ENCODE measurements around the gene OR10V1. TPM values are rescaled to one million over a fixed set of nuclear protein-coding genes. Genes with fewer than 3 reads are reported as not detected.

The OR10V1 gene
- total RNA-seq, 2 experiments from 2014 or later, result not detected

DNA sequence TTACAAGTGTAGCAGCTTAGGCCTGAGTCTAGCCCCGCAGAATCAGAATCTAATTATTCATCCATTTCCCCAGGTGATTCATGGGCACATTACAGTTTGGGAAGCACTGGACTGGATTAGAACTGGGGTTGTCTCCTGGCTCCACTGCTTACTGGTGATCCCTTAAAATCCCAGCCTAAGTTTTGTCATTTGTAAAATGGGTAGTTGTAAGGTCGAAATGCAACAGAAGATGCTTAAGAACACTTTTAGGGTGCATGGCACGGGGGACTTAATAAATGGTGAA is 42.9 kb upstream of the OR10V1 start:
- H3K27ac ChIP-seq (ENCODE audit: low read depth in 1 of 2, low read length in 2 of 2), result no peak overlapping the region
- ATAC-seq (ENCODE audit: poor library complexity) (no peak), DNase-seq (peak in 1 of 14 experiments; percentile 21)
- ChIA-PET CTCF (interaction anchor here (0.6 to 4.1 kb wide), 3 partner anchors 45 to 91 kb away, joined by 3 to 50 read pairs (median 37); partner anchors contain the start of gene MRPL16), POLR2A (interaction anchor here (0.9 to 3.2 kb wide), 6 partner anchors 11 to 87 kb away, joined by 3 to 21 read pairs (median 11); partner anchors contain the start of genes MRPL16 and PATL1)
- TF ChIP-seq, protein P1, sequence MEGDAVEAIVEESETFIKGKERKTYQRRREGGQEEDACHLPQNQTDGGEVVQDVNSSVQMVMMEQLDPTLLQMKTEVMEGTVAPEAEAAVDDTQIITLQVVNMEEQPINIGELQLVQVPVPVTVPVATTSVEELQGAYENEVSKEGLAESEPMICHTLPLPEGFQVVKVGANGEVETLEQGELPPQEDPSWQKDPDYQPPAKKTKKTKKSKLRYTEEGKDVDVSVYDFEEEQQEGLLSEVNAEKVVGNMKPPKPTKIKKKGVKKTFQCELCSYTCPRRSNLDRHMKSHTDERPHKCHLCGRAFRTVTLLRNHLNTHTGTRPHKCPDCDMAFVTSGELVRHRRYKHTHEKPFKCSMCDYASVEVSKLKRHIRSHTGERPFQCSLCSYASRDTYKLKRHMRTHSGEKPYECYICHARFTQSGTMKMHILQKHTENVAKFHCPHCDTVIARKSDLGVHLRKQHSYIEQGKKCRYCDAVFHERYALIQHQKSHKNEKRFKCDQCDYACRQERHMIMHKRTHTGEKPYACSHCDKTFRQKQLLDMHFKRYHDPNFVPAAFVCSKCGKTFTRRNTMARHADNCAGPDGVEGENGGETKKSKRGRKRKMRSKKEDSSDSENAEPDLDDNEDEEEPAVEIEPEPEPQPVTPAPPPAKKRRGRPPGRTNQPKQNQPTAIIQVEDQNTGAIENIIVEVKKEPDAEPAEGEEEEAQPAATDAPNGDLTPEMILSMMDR (IDR thresholded peaks at IDR 0.05), result no peak
- Mint-ChIP-seq H3K9me3 (no peaks in the 10 kb centered on the region), H3K27ac (peak overlapping the region; percentile 3), H3K27me3 (peaks cover 4% of the 10 kb centered on the region), H3K36me3 (ENCODE audit: low read depth) (peaks cover 3% of the 10 kb centered on the region), H3K4me3 (peak overlapping the region; percentile 90), H3K4me1 (ENCODE audit: low read depth) (peaks cover 26% of the 10 kb centered on the region)
- peaks cover 0 to 4% of the 10 kb centered on the region in 2 experiments for H3K27me3 ChIP-seq (ENCODE audit: control insufficient read depth in 1 of 2, insufficient read depth in 2 of 2, low read length in 2 of 2)
- no peaks in the 10 kb centered on the region for H3K9me3 ChIP-seq (ENCODE audit: control insufficient read depth in 1 of 2, insufficient read depth in 1 of 2, low read length in 2 of 2)
- H3K4me3 ChIP-seq (ENCODE audit: low read length), result no peak overlapping the region
- H3K4me1 ChIP-seq (ENCODE audit: insufficient read depth, low read length), result peaks cover 28% of the 10 kb centered on the region
- intact Hi-C loops (cut with DNase I, micrococcal nuclease), result loop anchor here in 1 of 2 experiments (5.0 kb wide), 3 partner anchors 84 to 209 kb away; no protein-coding TSS in a partner anchor
- peaks cover 3% of the 10 kb centered on the region for H3K36me3 ChIP-seq (ENCODE audit: insufficient read depth, low read length)

DNA sequence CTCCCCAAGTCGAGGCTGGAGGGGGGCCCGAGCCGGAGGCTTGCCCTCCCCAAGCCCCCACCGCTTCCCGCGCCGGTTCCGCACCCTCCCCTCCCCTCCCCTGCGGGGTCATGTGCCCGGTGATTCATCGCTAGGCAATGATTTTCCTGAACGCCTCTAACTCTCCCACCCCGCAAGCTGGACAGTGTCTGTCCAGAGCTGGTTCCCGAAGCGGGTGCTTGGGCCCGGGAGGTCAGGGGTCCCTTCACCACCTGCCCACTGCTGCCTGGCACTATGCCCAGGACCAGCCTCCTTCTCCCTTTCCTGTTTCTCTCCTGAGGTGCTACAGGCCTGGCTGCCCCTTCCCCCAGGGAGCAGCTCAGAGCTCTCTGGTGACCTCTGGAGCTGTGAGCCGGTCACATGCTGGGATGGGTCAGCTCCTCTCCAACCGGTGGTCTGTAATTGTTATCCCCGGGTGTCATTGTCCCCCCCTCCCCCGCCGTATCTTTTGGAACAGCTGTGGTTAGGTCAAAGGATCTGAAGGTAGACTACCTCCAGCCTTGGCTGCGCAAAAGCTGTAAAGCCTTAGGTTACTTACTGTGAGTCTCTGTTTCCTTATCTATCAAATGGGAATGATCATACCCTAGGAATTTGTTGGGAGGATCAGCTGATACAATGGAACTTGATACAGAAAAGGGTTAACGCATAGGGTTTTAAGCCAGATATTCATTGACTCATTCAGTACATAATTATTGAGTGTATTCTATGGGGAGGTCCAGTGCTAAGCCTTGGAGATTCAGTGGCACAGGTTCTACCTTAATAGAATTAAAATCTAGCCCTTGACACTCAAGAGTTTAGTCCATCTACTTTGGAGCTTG is 42.3 kb upstream of the OR10V1 start:
- H3K36me3 Mint-ChIP-seq (ENCODE audit: low read depth), result peaks cover 3% of the 10 kb centered on the region
- no peaks in the 10 kb centered on the region for H3K9me3 Mint-ChIP-seq
- DNase-seq, result peak; percentile 9 to 75 (median 48)
- peaks cover 4% of the 10 kb centered on the region in 2 experiments for H3K27me3 ChIP-seq (ENCODE audit: control insufficient read depth in 1 of 2, insufficient read depth in 2 of 2, low read length in 2 of 2)
- H3K27ac ChIP-seq (ENCODE audit: low read depth in 1 of 2, low read length in 2 of 2), result peak overlapping the region in 1 of 2 donors; percentile 34
- H3K4me1 ChIP-seq (ENCODE audit: insufficient read depth, low read length), result peaks cover 28% of the 10 kb centered on the region
- H3K4me1 Mint-ChIP-seq (ENCODE audit: low read depth), result peaks cover 26% of the 10 kb centered on the region
- H3K4me3 Mint-ChIP-seq, result peak overlapping the region; percentile 90
- H3K27me3 Mint-ChIP-seq, result peaks cover 7% of the 10 kb centered on the region
- ChIA-PET POLR2A (interaction anchor here (0.7 to 3.2 kb wide), 10 partner anchors 11 to 197 kb away, joined by 3 to 21 read pairs (median 6); partner anchors contain the start of genes MRPL16, OSBP and PATL1), CTCF (interaction anchor here (0.6 to 4.1 kb wide), 4 partner anchors 45 to 1976 kb away, joined by 3 to 50 read pairs (median 21); partner anchors contain the start of gene MRPL16)
- intact Hi-C loops (cut with DNase I, micrococcal nuclease), result loop anchor here (2.0 to 5.0 kb wide), 4 partner anchors 55 to 209 kb away; partner anchors contain the start of gene MRPL16 (in 1 of the 2)
- H3K36me3 ChIP-seq (ENCODE audit: insufficient read depth, low read length), result peaks cover under 1% of the 10 kb centered on the region
- H3K4me3 ChIP-seq (ENCODE audit: low read length), result peak overlapping the region; percentile 89
- H3K9me3 ChIP-seq (ENCODE audit: control insufficient read depth in 1 of 2, insufficient read depth in 1 of 2, low read length in 2 of 2), result no peaks in the 10 kb centered on the region
- H3K27ac Mint-ChIP-seq, result peak overlapping the region; percentile 3
- ATAC-seq (ENCODE audit: poor library complexity), result peak; percentile 49
- TF ChIP-seq, protein P1 (IDR thresholded peaks at IDR 0.05), result no peak

DNA sequence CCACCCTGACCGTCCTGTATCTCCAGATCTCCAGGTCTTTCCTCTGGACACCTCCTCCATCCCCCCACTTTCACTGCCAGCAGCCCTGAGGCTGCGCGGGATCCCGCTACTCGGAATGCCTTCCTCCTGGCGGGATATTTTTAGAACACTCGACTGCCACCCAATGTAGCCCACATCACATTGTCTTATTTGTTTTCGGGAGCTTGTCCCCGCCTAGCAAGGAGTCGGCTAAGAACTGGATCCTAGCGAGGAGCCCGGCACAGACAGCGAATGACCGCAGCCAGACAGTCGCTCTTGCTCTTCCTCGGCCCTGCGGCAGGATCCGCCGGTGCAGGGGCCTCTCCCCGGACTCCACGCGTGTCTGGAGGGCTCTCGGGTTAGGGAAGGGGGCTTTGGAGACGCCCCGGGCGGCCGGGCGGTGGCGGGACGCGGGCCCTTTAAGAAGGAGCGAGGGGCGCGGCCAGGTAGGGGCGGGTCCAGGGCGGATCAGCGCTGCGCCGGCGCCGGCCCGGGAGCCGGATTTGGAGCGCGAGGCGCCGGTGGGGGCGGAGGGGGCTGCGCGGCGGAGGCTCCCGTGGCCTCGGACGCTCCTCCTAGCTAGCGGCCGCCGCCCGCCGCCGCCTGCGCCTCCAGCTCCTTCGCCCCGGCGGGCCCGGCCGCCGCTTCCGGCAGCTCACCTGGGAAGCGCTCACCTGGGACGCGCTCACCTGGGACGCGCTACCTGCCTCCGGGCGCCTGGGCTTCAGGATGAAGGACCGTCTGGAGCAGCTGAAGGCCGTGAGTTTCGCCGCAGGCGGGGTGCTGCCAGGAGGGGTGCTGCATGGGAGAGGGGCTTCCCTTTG is 41.4 kb upstream of the OR10V1 start, which contains the start of gene STX3:
Gene STX3, plus strand, starts transcription at position 518 of the 842 bp plus-strand sequence. Its CDS starts 230 bp downstream, at position 748.
- peak within 1 kb of the TSS in 1 of 2 donors; percentile 34 for H3K27ac ChIP-seq (ENCODE audit: low read depth in 1 of 2, low read length in 2 of 2)
- TF ChIP-seq, protein P1 (IDR thresholded peaks at IDR 0.05), result no peak
- Mint-ChIP-seq H3K9me3 (no peaks in the 10 kb centered on the region), H3K27ac (peak within 1 kb of the TSS; percentile 40), H3K36me3 (ENCODE audit: low read depth) (peaks cover 3% of the 10 kb centered on the region), H3K4me3 (peak within 1 kb of the TSS; percentile 93), H3K27me3 (peaks cover 11% of the 10 kb centered on the region), H3K4me1 (ENCODE audit: low read depth) (peaks cover 26% of the 10 kb centered on the region)
- no peaks in the 10 kb centered on the region for H3K36me3 ChIP-seq (ENCODE audit: insufficient read depth, low read length)
- H3K4me3 ChIP-seq (ENCODE audit: low read length), result peak within 1 kb of the TSS; percentile 89
- peak; percentile 85 for ATAC-seq (ENCODE audit: poor library complexity)
- peaks cover 4 to 9% of the 10 kb centered on the region in 2 experiments for H3K27me3 ChIP-seq (ENCODE audit: control insufficient read depth in 1 of 2, insufficient read depth in 2 of 2, low read length in 2 of 2)
- H3K4me1 ChIP-seq (ENCODE audit: insufficient read depth, low read length), result peaks cover 28% of the 10 kb centered on the region
- ChIA-PET CTCF (interaction anchor here (0.6 to 4.1 kb wide), 5 partner anchors 11 to 1975 kb away, joined by 3 to 50 read pairs (median 5); partner anchors contain the start of gene MRPL16), POLR2A (interaction anchor here (0.7 to 3.2 kb wide), 10 partner anchors 12 to 196 kb away, joined by 3 to 21 read pairs (median 6); partner anchors contain the start of genes MRPL16, OSBP and PATL1)
- peak; percentile 40 to 86 (median 65) for DNase-seq
- intact Hi-C loops (cut with DNase I, micrococcal nuclease), result loop anchor here (1.0 to 5.0 kb wide), 6 partner anchors 47 to 437 kb away; partner anchors contain the start of gene MRPL16 (in 1 of the 2)
- H3K9me3 ChIP-seq (ENCODE audit: control insufficient read depth in 1 of 2, insufficient read depth in 1 of 2, low read length in 2 of 2), result no peaks in the 10 kb centered on the region

Measured in CD4-positive, alpha-beta T cell (primary cell).